Hepatocyte (in vitro differentiated cells): ENCODE results near the gene SPATC1L. TPM values are rescaled to one million over a fixed set of nuclear protein-coding genes. Genes with fewer than 3 reads are reported as not detected.

ENCODE experiments used
- DNase-seq: peaks from one replicate; pipeline ENCODE4 v3.0.0-alpha.2; 2016; ENCODE audit warnings: low spot score
- H2AFZ ChIP-seq: fragments of 200-600 bp; sonication (generic); 2 replicates; pipeline ENCODE4 v1.6.0; 2016; ENCODE audit warnings: antibody characterized with exemption, mild to moderate bottlenecking
- H3K27ac ChIP-seq: fragments of 200-600 bp; sonication (generic); 2 replicates; pipeline ENCODE4 v1.5.1; 2016; ENCODE audit warnings: mild to moderate bottlenecking
- H3K27me3 ChIP-seq: fragments of 200-600 bp; sonication (generic); 2 replicates; pipeline ENCODE4 v1.6.1; 2016
- H3K36me3 ChIP-seq: fragments of 200-600 bp; sonication (generic); replicated peaks from 2 replicates; pipeline ENCODE4 v1.5.1; 2016; ENCODE audit warnings: low read depth; ENCODE audit not compliant: insufficient read depth
- H3K4me1 ChIP-seq: fragments of 200-600 bp; sonication (generic); 2 replicates; pipeline ENCODE4 v1.5.1; 2016; ENCODE audit warnings: mild to moderate bottlenecking, moderate library complexity; ENCODE audit not compliant: insufficient read depth
- H3K4me2 ChIP-seq: fragments of 200-600 bp; sonication (generic); 2 replicates; pipeline ENCODE4 v1.6.0; 2016
- H3K4me3 ChIP-seq: fragments of 200-600 bp; sonication (generic); 2 replicates; pipeline ENCODE4 v1.5.1; 2016; ENCODE audit warnings: mild to moderate bottlenecking
- H3K79me2 ChIP-seq: fragments of 200-600 bp; sonication (generic); 2 replicates; pipeline ENCODE4 v1.6.0; 2017; ENCODE audit warnings: mild to moderate bottlenecking
- H3K9me2 ChIP-seq: fragments of 200-600 bp; sonication (generic); replicated peaks from 2 replicates; pipeline ENCODE4 v1.6.0; 2017; ENCODE audit warnings: mild to moderate bottlenecking; ENCODE audit not compliant: insufficient read depth
- H3K9me3 ChIP-seq: fragments of 200-600 bp; sonication (generic); 2 replicates; pipeline ENCODE4 v1.5.1; 2016; ENCODE audit warnings: low read depth, mild to moderate bottlenecking
- H4K20me1 ChIP-seq: fragments of 200-600 bp; sonication (generic); 2 replicates; pipeline ENCODE4 v1.6.0; 2016; ENCODE audit warnings: mild to moderate bottlenecking; ENCODE audit not compliant: insufficient read depth, poor library complexity, severe bottlenecking
- CTCF ChIP-seq: fragments of 200-600 bp; sonication (generic); IDR thresholded peaks from 2 replicates; pipeline ENCODE4 v1.5.1; 2016; ENCODE audit warnings: antibody characterized with exemption, mild to moderate bottlenecking; ENCODE audit not compliant: poor library complexity
- EZH2 ChIP-seq: fragments of 200-600 bp; sonication (generic); IDR thresholded peaks from 2 replicates; pipeline ENCODE4 v1.6.1; 2016; ENCODE audit warnings: antibody characterized with exemption, mild to moderate bottlenecking, borderline replicate concordance
- EZH2phosphoT487 ChIP-seq: fragments of 200-600 bp; sonication (generic); IDR thresholded peaks from one replicate; pipeline ENCODE4 v1.6.1; 2018; ENCODE audit warnings: antibody characterized with exemption, mild to moderate bottlenecking, low read depth, moderate library complexity; ENCODE audit not compliant: unreplicated experiment, severe bottlenecking
- WGBS: methylation state at CpG from one replicate; pipeline ENCODE4 v1.1.6; 2016; ENCODE audit warnings: low lambda C conversion rate; ENCODE audit errors: missing lambda C conversion rate; 5-methylcytosine and 5-hydroxymethylcytosine counted together
- polyA plus RNA-seq: library from polyadenylated mRNA; unstranded; fragments of >200 nt; fragmentation: Nextera tagmentation; extraction: Ambion mirVana; gene quantifications from 2 replicates; pipeline ENCODE4 v1.2.1, GENCODE V29; 2016
- total RNA-seq: library from RNA; depleted of rRNA; stranded (reverse); fragments of >200 nt; gene quantifications from 2 replicates; pipeline ENCODE4 v1.2.3, GENCODE V29; 2014

SPATC1L gene
- total and polyA plus RNA-seq, 2 experiments from 2014 or later, result 10.1 to 24.2 TPM

DNA sequence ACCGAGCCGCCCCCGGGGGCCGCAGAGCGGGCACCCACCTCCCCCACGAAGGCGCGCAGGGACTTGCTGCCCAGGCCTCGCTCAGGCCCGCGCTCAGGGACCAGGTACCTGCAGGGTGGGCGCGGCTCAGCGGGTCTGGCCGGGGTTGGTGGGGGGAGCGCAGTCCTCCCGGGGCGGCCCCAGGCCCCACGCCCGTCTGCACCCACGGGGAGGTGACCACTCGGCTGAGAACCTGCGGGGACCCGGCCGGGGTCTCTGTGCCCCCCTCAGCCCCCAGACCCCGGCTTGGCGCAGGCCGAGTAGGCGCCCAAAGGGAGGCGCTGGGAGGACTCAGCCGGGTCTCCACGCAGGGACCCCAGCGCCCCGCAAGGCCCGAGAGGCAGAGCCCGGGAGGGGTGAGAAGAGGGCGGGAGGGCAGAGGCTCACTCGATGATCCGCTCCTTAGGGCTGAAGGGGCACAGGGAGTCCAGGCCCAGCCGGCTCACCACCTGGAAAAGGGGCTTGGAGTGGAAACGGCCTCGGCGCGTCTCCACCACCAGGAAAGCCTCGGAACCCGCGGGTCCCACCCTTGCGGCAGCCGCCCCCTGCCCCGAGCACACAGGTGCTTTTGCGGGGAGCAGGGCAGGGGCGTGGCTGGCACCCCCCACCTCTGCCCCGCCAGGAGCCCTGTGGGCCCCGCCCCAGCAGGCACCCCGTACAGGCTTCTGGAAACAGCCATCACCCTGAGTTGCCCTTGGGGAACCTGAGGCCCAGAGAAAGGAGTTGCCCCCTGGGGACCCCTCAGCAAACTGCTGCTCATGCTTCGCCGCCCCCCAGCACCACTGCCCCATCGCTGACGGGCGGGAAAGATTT, 38.2 kb downstream of the SPATC1L start:
- WGBS, result 91% methylated on average over 32 of the region's 60 CpGs
- no peaks in the 10 kb centered on the region for H3K36me3 ChIP-seq
- TF ChIP-seq EZH2phosphoT487 (no peak), EZH2 (no peak), CTCF (no peak)

GRCh38 chr21:46145159-46145839, 39.0 kb downstream of the SPATC1L start:
- no peaks in the 10 kb centered on the region for H3K9me3 ChIP-seq
- no peaks in the 10 kb centered on the region for H3K9me2 ChIP-seq
- no peak for DNase-seq
- no peak overlapping the region for H2AFZ ChIP-seq
- 95% methylated on average over 12 of the region's 51 CpGs for WGBS
- H3K4me2 ChIP-seq, result no peak overlapping the region
- no peak for TF ChIP-seq EZH2phosphoT487
- no peak for TF ChIP-seq CTCF
- no peak for TF ChIP-seq EZH2
- no peaks in the 10 kb centered on the region for H3K36me3 ChIP-seq
- no peak overlapping the region for H3K4me3 ChIP-seq
- no peaks in the 10 kb centered on the region for H4K20me1 ChIP-seq
- no peaks in the 10 kb centered on the region for H3K27me3 ChIP-seq
- H3K4me1 ChIP-seq, result peaks cover 8% of the 10 kb centered on the region
- H3K27ac ChIP-seq, result no peak overlapping the region
- H3K79me2 ChIP-seq, result no peaks in the 10 kb centered on the region

More for the DNA sequence above, 38.2 kb downstream of the SPATC1L start:
- no peaks in the 10 kb centered on the region for H4K20me1 ChIP-seq
- H3K9me2 ChIP-seq, result no peaks in the 10 kb centered on the region
- H3K27me3 ChIP-seq, result no peaks in the 10 kb centered on the region
- no peak overlapping the region for H3K4me2 ChIP-seq
- DNase-seq, result no peak
- no peaks in the 10 kb centered on the region for H3K79me2 ChIP-seq
- H2AFZ ChIP-seq, result no peak overlapping the region
- no peak overlapping the region for H3K27ac ChIP-seq
- H3K4me3 ChIP-seq, result no peak overlapping the region
- H3K9me3 ChIP-seq, result no peaks in the 10 kb centered on the region
- peaks cover 8% of the 10 kb centered on the region for H3K4me1 ChIP-seq

- no peak overlapping the region for H3K27ac ChIP-seq
- DNase-seq, result no peak
- no peaks in the 10 kb centered on the region for H3K36me3 ChIP-seq
- no peak overlapping the region for H3K4me2 ChIP-seq
- no peaks in the 10 kb centered on the region for H3K27me3 ChIP-seq
- no peaks in the 10 kb centered on the region for H3K9me2 ChIP-seq
- TF ChIP-seq EZH2phosphoT487 (no peak), EZH2 (no peak), CTCF (no peak)
- H3K79me2 ChIP-seq, result no peaks in the 10 kb centered on the region
- peaks cover 8% of the 10 kb centered on the region for H3K4me1 ChIP-seq
- no peak overlapping the region for H3K4me3 ChIP-seq
- WGBS, result 32% methylated on average over 3 of the region's 4 CpGs
- H2AFZ ChIP-seq, result no peak overlapping the region
- H3K9me3 ChIP-seq, result no peaks in the 10 kb centered on the region
- no peaks in the 10 kb centered on the region for H4K20me1 ChIP-seq
Measured at GRCh38 chr21:46144464-46145070, 39.7 kb downstream of the SPATC1L start.
